Hematopoietic multipotent progenitor cell treated with erythropoietin and hydrocortisone succinate and interleukin-3 and kit ligand, for 4 days (in vitro differentiated cells): ENCODE results near the gene SLC22A14.
A peak's percentile ranks its signal among the peaks of the same experiment; 100 is the strongest.

ENCODE experiments used
- DNase-seq: peaks from one replicate; pipeline ENCODE4 v3.0.0-alpha.2; 2015

SLC22A14 gene

GRCh38 chr3:38347421-38348200, 65.5 kb downstream of the SLC22A14 start:
- DNase-seq = no peak

- no peak for DNase-seq
Measured at GRCh38 chr3:38348903-38349302, 66.8 kb downstream of the SLC22A14 start.

- DNase-seq = no peak
Measured at GRCh38 chr3:38349684-38350359, 67.7 kb downstream of the SLC22A14 start.

GRCh38 chr3:38353151-38353550, 71.1 kb downstream of the SLC22A14 start:
- DNase-seq = no peak

- peak; percentile 88 for DNase-seq
Measured at GRCh38 chr3:38354588-38355330, 72.7 kb downstream of the SLC22A14 start.

GRCh38 chr3:38359038-38359437, 76.9 kb downstream of the SLC22A14 start:
- no peak for DNase-seq

- DNase-seq = no peak
Measured at GRCh38 chr3:38360345-38360744, 78.3 kb downstream of the SLC22A14 start.

GRCh38 chr3:38361496-38361895, 79.4 kb downstream of the SLC22A14 start:
- DNase-seq = no peak

GRCh38 chr3:38362825-38363224, 80.7 kb downstream of the SLC22A14 start:
- no peak for DNase-seq

GRCh38 chr3:38364721-38365400, 82.8 kb downstream of the SLC22A14 start:
- DNase-seq = no peak

- no peak for DNase-seq
Measured at GRCh38 chr3:38365469-38366062, 83.5 kb downstream of the SLC22A14 start.

- DNase-seq = no peak
Measured at GRCh38 chr3:38366082-38366481, 84.0 kb downstream of the SLC22A14 start.

- DNase-seq = no peak
Measured at GRCh38 chr3:38367779-38368178, 85.7 kb downstream of the SLC22A14 start.
